BJ (cell line): ENCODE results near the gene FANK1. TPM values are rescaled to one million over a fixed set of nuclear protein-coding genes. Genes with fewer than 3 reads are reported as not detected.

ENCODE experiments used
- CTCF ChIA-PET: fragments of 350-600 bp; formaldehyde crosslinking; extraction: SDS; loops from one replicate; lab custom pipeline; 2021; ENCODE audit warnings: antibody characterized with exemption, inconsistent platforms; lab: Yijun Ruan, JAX
- POLR2A ChIA-PET: fragments of 300-600 bp; sonication (Branson Sonifier 250); formaldehyde crosslinking; extraction: SDS; loops from one replicate; lab custom pipeline; 2021; ENCODE audit warnings: antibody characterized with exemption; lab: Charles Lee
- DNase-seq: peaks from one replicate; pipeline ENCODE4 v3.0.0-alpha.2; 2011; ENCODE audit warnings: low read depth
- H3K27me3 ChIP-seq: 2 replicates; pipeline ENCODE4 v1.6.0; 2011; ENCODE audit warnings: low read length; ENCODE audit not compliant: control insufficient read depth, insufficient read depth
- H3K36me3 ChIP-seq: 2 replicates; pipeline ENCODE4 v1.5.1; 2011; ENCODE audit warnings: low read length; ENCODE audit not compliant: control insufficient read depth, insufficient read depth
- H3K4me3 ChIP-seq: 2 replicates; pipeline ENCODE4 v1.5.1; 2011; ENCODE audit warnings: low read depth, mild to moderate bottlenecking, control low read depth, low read length
- polyA plus RNA-seq: library from polyadenylated mRNA; depleted of rRNA; stranded (reverse); fragments of >200 nt; gene quantifications from 2 replicates; pipeline ENCODE4 v1.2.3, GENCODE V29; 2011
- TF ChIP-seq, protein P1 (sequence below): IDR thresholded peaks from 2 replicates; pipeline ENCODE4 v1.5.1; 2011; ENCODE audit warnings: low read depth, mild to moderate bottlenecking, control low read depth, inconsistent platforms, low read length, moderate library complexity; ENCODE audit not compliant: insufficient read depth

Gene FANK1
- polyA plus RNA-seq, 1 experiment = 1.8 TPM

DNA sequence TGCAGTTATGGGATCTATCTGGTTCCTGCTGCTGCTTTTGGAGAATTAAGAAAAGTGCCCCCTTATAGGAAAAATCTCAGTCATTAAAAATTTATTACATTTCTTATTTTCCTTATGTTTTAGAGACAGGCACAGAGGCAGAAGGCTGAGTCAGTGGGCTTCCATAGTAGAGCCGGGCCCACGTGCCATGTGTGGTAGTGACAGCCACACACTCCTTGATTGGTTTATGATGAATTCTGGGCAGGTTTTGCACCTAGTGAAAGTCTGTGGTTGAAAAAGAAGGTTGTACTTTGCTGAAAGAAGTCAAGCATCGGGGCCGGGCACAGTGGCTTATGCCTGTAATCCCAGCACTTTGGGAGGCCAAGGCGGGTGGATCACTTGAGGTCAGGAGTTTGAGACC, 109.9 kb downstream of the FANK1 start:
- TF ChIP-seq, protein P1, sequence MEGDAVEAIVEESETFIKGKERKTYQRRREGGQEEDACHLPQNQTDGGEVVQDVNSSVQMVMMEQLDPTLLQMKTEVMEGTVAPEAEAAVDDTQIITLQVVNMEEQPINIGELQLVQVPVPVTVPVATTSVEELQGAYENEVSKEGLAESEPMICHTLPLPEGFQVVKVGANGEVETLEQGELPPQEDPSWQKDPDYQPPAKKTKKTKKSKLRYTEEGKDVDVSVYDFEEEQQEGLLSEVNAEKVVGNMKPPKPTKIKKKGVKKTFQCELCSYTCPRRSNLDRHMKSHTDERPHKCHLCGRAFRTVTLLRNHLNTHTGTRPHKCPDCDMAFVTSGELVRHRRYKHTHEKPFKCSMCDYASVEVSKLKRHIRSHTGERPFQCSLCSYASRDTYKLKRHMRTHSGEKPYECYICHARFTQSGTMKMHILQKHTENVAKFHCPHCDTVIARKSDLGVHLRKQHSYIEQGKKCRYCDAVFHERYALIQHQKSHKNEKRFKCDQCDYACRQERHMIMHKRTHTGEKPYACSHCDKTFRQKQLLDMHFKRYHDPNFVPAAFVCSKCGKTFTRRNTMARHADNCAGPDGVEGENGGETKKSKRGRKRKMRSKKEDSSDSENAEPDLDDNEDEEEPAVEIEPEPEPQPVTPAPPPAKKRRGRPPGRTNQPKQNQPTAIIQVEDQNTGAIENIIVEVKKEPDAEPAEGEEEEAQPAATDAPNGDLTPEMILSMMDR = no peak
- no peaks in the 10 kb centered on the region; the same call in 1 of the 2 replicates for H3K27me3 ChIP-seq
- ChIA-PET CTCF (interaction anchor here (1.3 kb wide), 1 partner anchor 12 kb away, joined by 3 read pairs; no protein-coding TSS in a partner anchor), POLR2A (no interaction called here)
- no peaks in the 10 kb centered on the region for H3K36me3 ChIP-seq
- DNase-seq = no peak
- no peak overlapping the region for H3K4me3 ChIP-seq

DNA sequence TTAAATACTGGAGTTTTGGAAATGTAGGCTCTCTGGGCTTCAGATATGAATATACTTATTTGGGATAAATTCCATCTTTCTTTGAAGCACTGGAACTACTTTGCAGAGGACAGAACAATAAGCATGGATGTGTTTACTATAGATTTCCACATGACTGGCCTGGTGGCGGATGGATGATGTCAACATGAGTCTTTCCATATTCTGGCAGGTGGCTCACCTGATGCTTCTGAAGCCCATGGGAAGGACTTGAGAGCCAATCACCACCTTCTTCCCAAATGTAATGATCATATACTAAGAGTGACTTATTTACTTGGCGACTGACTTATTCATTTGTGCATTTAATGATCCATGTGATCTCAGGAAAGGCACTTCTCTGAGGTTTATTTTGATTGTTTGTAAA, 110.5 kb downstream of the FANK1 start:
- ChIA-PET CTCF (interaction anchor here (1.2 kb wide), 1 partner anchor 124 kb away, joined by 3 read pairs; no protein-coding TSS in a partner anchor), POLR2A (no interaction called here)
- TF ChIP-seq, protein P1 = no peak

DNA sequence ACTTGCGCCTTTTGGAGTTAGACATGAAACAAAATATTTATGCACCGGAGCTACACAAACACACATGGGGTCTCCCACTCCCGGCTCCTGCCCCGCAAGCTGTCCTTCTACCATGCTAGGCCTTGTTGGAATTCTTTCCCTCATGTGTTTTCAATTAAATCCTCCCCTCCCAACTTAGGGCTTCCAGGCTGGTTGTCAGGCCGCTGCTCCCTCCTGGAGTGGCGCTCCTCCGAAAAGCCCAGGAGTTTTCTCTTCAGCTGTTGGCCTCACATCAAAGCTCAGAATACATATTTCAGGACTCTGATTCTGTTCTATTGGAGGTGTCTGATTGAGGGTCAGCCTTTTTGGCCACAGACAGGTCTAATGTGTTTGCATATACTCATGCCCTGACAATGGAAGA, 113.3 kb downstream of the FANK1 start:
- H3K36me3 ChIP-seq = no peaks in the 10 kb centered on the region
- H3K27me3 ChIP-seq = no peaks in the 10 kb centered on the region; the same call in 1 of the 2 replicates
- DNase-seq = no peak
- no peak overlapping the region for H3K4me3 ChIP-seq
- POLR2A ChIA-PET = no interaction called here
- CTCF ChIA-PET = no interaction called here
- TF ChIP-seq, protein P1 = no peak

More for the DNA sequence above, 110.5 kb downstream of the FANK1 start:
- no peak for DNase-seq
- Histone ChIP-seq H3K36me3 (no peaks in the 10 kb centered on the region), H3K4me3 (no peak overlapping the region), H3K27me3 (no peaks in the 10 kb centered on the region; the same call in 1 of the 2 replicates)

DNA sequence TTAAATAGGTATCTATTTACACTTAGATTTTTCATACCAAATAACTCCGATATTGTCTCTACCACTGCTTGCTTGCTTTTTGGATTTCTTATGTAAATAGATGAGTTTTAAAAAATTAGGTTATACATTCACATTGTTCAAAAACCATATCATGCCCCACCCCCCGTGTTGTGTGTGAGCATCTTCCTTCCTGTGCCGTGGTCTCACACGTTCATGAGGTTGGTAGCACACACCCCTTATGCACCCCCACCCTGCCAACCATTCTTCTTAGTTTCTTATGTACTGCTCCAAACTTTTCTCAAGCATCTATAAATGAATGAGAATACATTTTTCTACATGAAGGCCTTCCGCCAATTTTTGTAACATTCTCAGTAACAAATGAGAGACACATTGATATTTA, 115.6 kb downstream of the FANK1 start:
- Histone ChIP-seq H3K27me3 (no peaks in the 10 kb centered on the region), H3K36me3 (no peaks in the 10 kb centered on the region), H3K4me3 (no peak overlapping the region)
- ChIA-PET POLR2A (no interaction called here), CTCF (no interaction called here)
- DNase-seq = no peak
- TF ChIP-seq, protein P1 = no peak

DNA sequence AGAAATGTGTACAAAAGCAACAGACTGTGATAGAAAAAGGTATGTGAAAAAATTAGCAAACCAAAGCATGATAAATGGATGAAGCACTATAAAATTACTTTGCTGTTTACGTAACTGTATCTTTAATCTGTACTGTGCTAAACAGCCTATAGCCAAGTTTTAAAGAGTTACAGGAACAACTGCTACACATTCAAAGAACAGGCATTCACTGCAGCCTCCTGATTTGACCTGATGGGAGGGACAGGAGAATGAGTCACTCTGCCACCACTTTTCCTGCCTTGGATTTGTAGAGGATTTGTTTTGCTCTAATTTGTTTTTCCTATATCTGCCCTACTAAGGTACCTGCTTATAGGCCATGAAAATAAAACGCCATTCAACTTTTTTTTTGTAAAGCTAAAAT, 116.1 kb downstream of the FANK1 start:
- H3K36me3 ChIP-seq = no peaks in the 10 kb centered on the region
- no peak overlapping the region for H3K4me3 ChIP-seq
- CTCF ChIA-PET = no interaction called here
- H3K27me3 ChIP-seq = no peaks in the 10 kb centered on the region
- POLR2A ChIA-PET = no interaction called here
- TF ChIP-seq, protein P1 = no peak
- no peak for DNase-seq
